Body of pancreas (tissue), 4 donors: ENCODE data around the gene LRP2.

Source experiments
- POLR2A ChIP-seq, 3 donors: fragments of 450-650 bp; IDR thresholded peaks; one replicate each; pipeline ENCODE4 v1.6.1; 2016; ENCODE audit warnings: antibody characterized with exemption in 3 of 3, mild to moderate bottlenecking in 2 of 3
- TF ChIP-seq, protein P1 (sequence below), 7 experiments: fragments of 450-650 bp in 4 of 7; fragments of 200-600 bp in 3 of 7; sonication (generic) in 3 of 7; IDR thresholded peaks; one replicate each; pipeline ENCODE4 v1.5.1; 2016 to 2019; ENCODE audit warnings: antibody characterized with exemption in 7 of 7

DNA sequence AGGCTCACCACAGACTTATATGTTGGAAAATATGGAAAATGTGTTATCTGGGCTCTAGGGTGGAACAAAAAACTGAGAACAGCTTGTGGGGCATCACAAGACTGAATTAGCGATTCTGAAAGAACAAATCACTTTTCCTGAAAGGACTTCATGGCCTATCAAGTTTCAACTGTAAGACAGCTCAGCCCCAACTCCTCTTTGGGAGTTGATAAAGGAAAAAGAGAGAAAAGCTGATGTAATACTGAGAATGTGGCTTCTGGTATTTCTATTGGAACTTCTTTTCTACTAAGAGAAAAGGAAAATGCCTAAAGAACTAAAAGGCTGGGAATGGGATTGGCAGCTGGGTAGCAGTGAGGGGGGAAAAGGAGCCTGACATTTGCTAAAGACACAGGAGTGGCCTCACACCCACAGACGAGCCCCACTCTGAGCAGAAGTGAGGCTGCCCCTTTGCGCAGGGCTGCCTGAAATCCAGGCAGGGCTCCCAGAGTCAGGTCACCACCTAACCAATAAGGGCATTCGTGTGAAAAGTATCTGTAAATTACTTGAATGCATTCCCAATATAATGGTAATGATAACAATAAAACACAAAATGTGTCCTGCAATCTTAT, 75.6 kb downstream of the LRP2 start:
- TF ChIP-seq, protein P1, sequence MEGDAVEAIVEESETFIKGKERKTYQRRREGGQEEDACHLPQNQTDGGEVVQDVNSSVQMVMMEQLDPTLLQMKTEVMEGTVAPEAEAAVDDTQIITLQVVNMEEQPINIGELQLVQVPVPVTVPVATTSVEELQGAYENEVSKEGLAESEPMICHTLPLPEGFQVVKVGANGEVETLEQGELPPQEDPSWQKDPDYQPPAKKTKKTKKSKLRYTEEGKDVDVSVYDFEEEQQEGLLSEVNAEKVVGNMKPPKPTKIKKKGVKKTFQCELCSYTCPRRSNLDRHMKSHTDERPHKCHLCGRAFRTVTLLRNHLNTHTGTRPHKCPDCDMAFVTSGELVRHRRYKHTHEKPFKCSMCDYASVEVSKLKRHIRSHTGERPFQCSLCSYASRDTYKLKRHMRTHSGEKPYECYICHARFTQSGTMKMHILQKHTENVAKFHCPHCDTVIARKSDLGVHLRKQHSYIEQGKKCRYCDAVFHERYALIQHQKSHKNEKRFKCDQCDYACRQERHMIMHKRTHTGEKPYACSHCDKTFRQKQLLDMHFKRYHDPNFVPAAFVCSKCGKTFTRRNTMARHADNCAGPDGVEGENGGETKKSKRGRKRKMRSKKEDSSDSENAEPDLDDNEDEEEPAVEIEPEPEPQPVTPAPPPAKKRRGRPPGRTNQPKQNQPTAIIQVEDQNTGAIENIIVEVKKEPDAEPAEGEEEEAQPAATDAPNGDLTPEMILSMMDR (IDR thresholded peaks at IDR 0.05) = no peak
- no peak for TF ChIP-seq POLR2A (IDR thresholded peaks at IDR 0.05)
